Effector CD8-positive, alpha-beta T cell (primary cell): ENCODE results near the gene TXNRD3.

Experiments used
- DNase-seq: peaks from one replicate; lab custom pipeline; 2025; lab: John Stamatoyannopoulos, UW
- total RNA-seq, 4 experiments: gene quantifications; one replicate each; lab custom pipeline; 2026; lab: John Stamatoyannopoulos, UW

TXNRD3 gene
- total RNA-seq, result 0.35 to 3.6 (median 1.1) reads per million in 4 experiments

GRCh38 chr3:126654571-126655383, at the start of gene TXNRD3:
Gene TXNRD3, minus strand, starts transcription at chr3:126655124.
- DNase-seq, result peak; percentile 77

- DNase-seq, result peak; percentile 96
Observed at GRCh38 chr3:126703512-126704493, 48.9 kb upstream of the TXNRD3 start, which contains the start of gene CHCHD6. Gene CHCHD6, plus strand, starts transcription at chr3:126704240. Its CDS starts 73 bp downstream, at chr3:126704313.

GRCh38 chr3:126699011-126699410, 44.1 kb upstream of the TXNRD3 start:
- no peak for DNase-seq

- DNase-seq, result no peak
Observed at GRCh38 chr3:126696701-126697267, 41.9 kb upstream of the TXNRD3 start.

- DNase-seq, result no peak
Observed at GRCh38 chr3:126693921-126694320, 39.0 kb upstream of the TXNRD3 start.

GRCh38 chr3:126692858-126693257, 37.9 kb upstream of the TXNRD3 start:
- DNase-seq, result no peak

- DNase-seq, result no peak
Observed at GRCh38 chr3:126691765-126692164, 36.8 kb upstream of the TXNRD3 start.

GRCh38 chr3:126685493-126685892, 30.6 kb upstream of the TXNRD3 start:
- DNase-seq, result no peak

GRCh38 chr3:126685021-126685420, 30.1 kb upstream of the TXNRD3 start:
- no peak for DNase-seq

- no peak for DNase-seq
Observed at GRCh38 chr3:126684218-126684751, 29.4 kb upstream of the TXNRD3 start.

- no peak for DNase-seq
Observed at GRCh38 chr3:126683069-126683468, 28.1 kb upstream of the TXNRD3 start.

- no peak for DNase-seq
Observed at GRCh38 chr3:126682009-126682408, 27.1 kb upstream of the TXNRD3 start.

- no peak for DNase-seq
Observed at GRCh38 chr3:126680667-126681055, 25.7 kb upstream of the TXNRD3 start.

- DNase-seq, result no peak
Observed at GRCh38 chr3:126679831-126680666, 25.1 kb upstream of the TXNRD3 start.

- DNase-seq, result peak; percentile 62
Observed at GRCh38 chr3:126679318-126679751, 24.4 kb upstream of the TXNRD3 start.

- no peak for DNase-seq
Observed at GRCh38 chr3:126678693-126679317, 23.9 kb upstream of the TXNRD3 start.

GRCh38 chr3:126677862-126678503, 23.1 kb upstream of the TXNRD3 start:
- no peak for DNase-seq

- DNase-seq, result no peak
Observed at GRCh38 chr3:126676919-126677705, 22.2 kb upstream of the TXNRD3 start.

GRCh38 chr3:126672741-126673140, 17.8 kb upstream of the TXNRD3 start:
- no peak for DNase-seq
